IMR-90 (cell line): ENCODE results near the gene SERPIND1. TPM values are rescaled to one million over a fixed set of nuclear protein-coding genes. Genes with fewer than 3 reads are reported as not detected.

ENCODE experiments used
- ATAC-seq: fragments of 200-7000 bp; cut with Tn5 transposase; 2 replicates; pipeline ENCODE4 v1.9.1; 2020; ENCODE audit warnings: low read depth, mild to moderate bottlenecking, moderate library complexity
- BruUV-seq: library from RNA; stranded (reverse); fragments of 400-500 nt; replicated peaks from 2 replicates; lab custom pipeline; 2021; lab: Mats Ljungman, UMichigan
- CTCF ChIA-PET: fragments of 300-600 bp; formaldehyde crosslinking; extraction: SDS; loops from one replicate; lab custom pipeline; 2021; ENCODE audit warnings: antibody characterized with exemption; lab: Yijun Ruan, JAX
- POLR2A ChIA-PET: fragments of 300-600 bp; sonication (Branson Sonifier 250); formaldehyde crosslinking; loops from one replicate; lab custom pipeline; 2022; ENCODE audit warnings: antibody characterized with exemption; ENCODE audit not compliant: unreplicated experiment; lab: Charles Lee
- DNase-seq: peaks from one replicate; pipeline ENCODE4 v3.0.0; 2013
- H2AFZ ChIP-seq: replicated peaks from 2 replicates; pipeline ENCODE3; 2013; ENCODE audit warnings: low read length, mild to moderate bottlenecking; ENCODE audit not compliant: poor library complexity
- H2AK5ac ChIP-seq: 2 replicates; pipeline ENCODE4 v1.6.1; 2013; ENCODE audit warnings: low read depth, low read length, inconsistent platforms
- H2AK9ac ChIP-seq: replicated peaks from 2 replicates; pipeline ENCODE3; 2013; ENCODE audit warnings: mild to moderate bottlenecking, low read depth, low read length, moderate library complexity; ENCODE audit not compliant: poor library complexity
- H2BK120ac ChIP-seq: 2 replicates; pipeline ENCODE4 v1.6.1; 2013; ENCODE audit warnings: low read depth, low read length, inconsistent platforms
- H2BK15ac ChIP-seq: 3 replicates; pipeline ENCODE4 v1.6.1; 2013; ENCODE audit warnings: low read depth, low read length, inconsistent platforms
- H2BK20ac ChIP-seq: 2 replicates; pipeline ENCODE4 v1.6.1; 2013; ENCODE audit warnings: low read depth, mild to moderate bottlenecking, inconsistent platforms, low read length, moderate library complexity
- H2BK5ac ChIP-seq: 2 replicates; pipeline ENCODE4 v1.6.1; 2013; ENCODE audit warnings: mild to moderate bottlenecking, low read depth, low read length, inconsistent platforms; ENCODE audit not compliant: poor library complexity, severe bottlenecking
- H3K14ac ChIP-seq: replicated peaks from 2 replicates; pipeline ENCODE4 v1.6.1; 2013; ENCODE audit warnings: low read depth, low read length, inconsistent platforms
- H3K18ac ChIP-seq: 2 replicates; pipeline ENCODE4 v1.6.1; 2013; ENCODE audit warnings: low read depth, low read length, control low read depth
- H3K23ac ChIP-seq: 2 replicates; pipeline ENCODE4 v1.6.1; 2013; ENCODE audit warnings: low read depth, low read length, inconsistent platforms
- H3K27ac ChIP-seq: 2 replicates; pipeline ENCODE4 v1.5.1; 2013; ENCODE audit warnings: mild to moderate bottlenecking, control low read depth, low read length; ENCODE audit not compliant: insufficient read depth
- H3K27me3 ChIP-seq: 2 replicates; pipeline ENCODE4 v1.6.1; 2013; ENCODE audit warnings: low read length; ENCODE audit not compliant: control insufficient read depth, insufficient read depth
- H3K36me3 ChIP-seq: 2 replicates; pipeline ENCODE4 v1.6.1; 2013; ENCODE audit warnings: low read length, mixed read lengths; ENCODE audit not compliant: control insufficient read depth, insufficient read depth
- H3K4ac ChIP-seq: 2 replicates; pipeline ENCODE4 v1.6.1; 2013; ENCODE audit warnings: low read depth, low read length, inconsistent platforms
- H3K4me1 ChIP-seq: 2 replicates; pipeline ENCODE4 v1.6.1; 2013; ENCODE audit warnings: low read length, mixed read lengths; ENCODE audit not compliant: control insufficient read depth, insufficient read depth
- H3K4me2 ChIP-seq: 2 replicates; pipeline ENCODE4 v1.6.1; 2013; ENCODE audit warnings: low read depth, mild to moderate bottlenecking, control low read depth, low read length, moderate library complexity
- H3K4me3 ChIP-seq: 2 replicates; pipeline ENCODE4 v1.5.1; 2013; ENCODE audit warnings: low read depth, mild to moderate bottlenecking, control low read depth, low read length, moderate library complexity; ENCODE audit not compliant: insufficient read depth
- H3K56ac ChIP-seq: 2 replicates; pipeline ENCODE4 v1.6.1; 2013; ENCODE audit warnings: low read length, inconsistent platforms; ENCODE audit not compliant: insufficient read depth; ENCODE audit errors: extremely low read depth
- H3K79me1 ChIP-seq, 2 experiments: 2 replicates each; pipeline ENCODE4 v1.6.1; 2013; ENCODE audit warnings: low read length in 2 of 2, inconsistent platforms in 1 of 2, low read depth in 1 of 2
- H3K9ac ChIP-seq: 2 replicates; pipeline ENCODE4 v1.6.1; 2013; ENCODE audit warnings: low read depth, low read length, control low read depth
- H3K9me1 ChIP-seq: 2 replicates; pipeline ENCODE4 v1.6.1; 2013; ENCODE audit warnings: low read length, inconsistent platforms; ENCODE audit not compliant: insufficient read depth
- H3K9me3 ChIP-seq: 2 replicates; pipeline ENCODE4 v1.6.1; 2013; ENCODE audit warnings: low read length; ENCODE audit not compliant: control insufficient read depth, insufficient read depth
- H4K20me1 ChIP-seq: 2 replicates; pipeline ENCODE4 v1.6.1; 2013; ENCODE audit warnings: low read length, inconsistent platforms; ENCODE audit not compliant: insufficient read depth
- H4K5ac ChIP-seq: 2 replicates; pipeline ENCODE4 v1.6.1; 2013; ENCODE audit warnings: mild to moderate bottlenecking, low read depth, low read length, control low read depth
- H4K8ac ChIP-seq, 2 experiments: 2 replicates each; pipeline ENCODE4 v1.6.1; 2013; ENCODE audit warnings: low read depth in 2 of 2, low read length in 2 of 2, control low read depth in 1 of 2, inconsistent platforms in 1 of 2
- H4K91ac ChIP-seq: 2 replicates; pipeline ENCODE4 v1.6.1; 2013; ENCODE audit warnings: low read depth, low read length, inconsistent platforms; ENCODE audit not compliant: insufficient read depth
- CHD1 ChIP-seq: IDR thresholded peaks from 2 replicates; pipeline ENCODE4 v1.6.1; 2012; ENCODE audit warnings: low read depth, low read length, improper control_type of control experiment
- MAFK ChIP-seq: IDR thresholded peaks from 2 replicates; pipeline ENCODE4 v1.6.1; 2012; ENCODE audit warnings: low read depth, low read length, improper control_type of control experiment
- MAZ ChIP-seq: IDR thresholded peaks from 2 replicates; pipeline ENCODE4 v1.6.1; 2012; ENCODE audit warnings: low read depth, mild to moderate bottlenecking, low read length, improper control_type of control experiment, moderate library complexity, borderline replicate concordance
- MXI1 ChIP-seq: IDR thresholded peaks from 2 replicates; pipeline ENCODE4 v1.6.1; 2012; ENCODE audit warnings: low read depth, mild to moderate bottlenecking, low read length, moderate library complexity, borderline replicate concordance
- POLR2A ChIP-seq: IDR thresholded peaks from 2 replicates; pipeline ENCODE4 v1.6.1; 2012; ENCODE audit warnings: mild to moderate bottlenecking, low read depth, low read length
- RCOR1 ChIP-seq: IDR thresholded peaks from 2 replicates; pipeline ENCODE4 v1.6.1; 2012; ENCODE audit warnings: mild to moderate bottlenecking, low read length, improper control_type of control experiment; ENCODE audit not compliant: insufficient replicate concordance
- RFX5 ChIP-seq: IDR thresholded peaks from 2 replicates; pipeline ENCODE4 v1.8.0; 2012; ENCODE audit warnings: low read depth, mild to moderate bottlenecking, low read length, moderate library complexity
- WGBS, 2 experiments: methylation state at CpG; one replicate each; pipeline versions ENCODE4 v1.1.5 to v1.1.7; 2013; ENCODE audit warnings: missing lambda C conversion rate in 2 of 2; ENCODE audit not compliant: insufficient read length in 1 of 2; ENCODE audit errors: extremely low coverage in 2 of 2; 5-methylcytosine and 5-hydroxymethylcytosine counted together
- dilution Hi-C: fragments of 300-500 bp; cut with HindIII; formaldehyde crosslinking; loops from one replicate; pipeline ENCODE4 v1.14.3; 2018; ENCODE audit warnings: low sequenced_read_pairs; ENCODE audit not compliant: unreplicated experiment
- in situ Hi-C: fragments of 300-500 bp; cut with MboI; formaldehyde crosslinking; loops from 3 replicates; pipeline ENCODE4 v1.14.3; 2019; ENCODE audit warnings: low sequenced_read_pairs, inconsistent platforms, mixed read lengths
- intact Hi-C: fragments of 100-400 bp; cut with micrococcal nuclease; formaldehyde crosslinking; loops from 2 replicates; pipeline ENCODE4 v1.10.0; 2022
- polyA plus RNA-seq, 3 experiments: library from polyadenylated mRNA; depleted of rRNA; stranded (reverse); fragments of >200 nt; gene quantifications; 2 replicates each; pipeline ENCODE4 v1.2.3, GENCODE V29; 2012; ENCODE audit warnings: low replicate concordance in 1 of 3
- total RNA-seq: library from RNA; depleted of rRNA; stranded (reverse); fragments of >200 nt; gene quantifications from 2 replicates; pipeline ENCODE4 v1.2.3, GENCODE V29; 2012

SERPIND1 gene
- total and polyA plus RNA-seq, 2 of the 4 experiments (the other 2 are of a cell fraction), result 0.12 TPM; not detected in 1

GRCh38 chr22:20798974-20799373 is 25.1 kb downstream of the SERPIND1 start:
- Histone ChIP-seq H2BK15ac (no peak overlapping the region), H3K9ac (no peak overlapping the region), H2BK20ac (no peak overlapping the region), H2AFZ (no peak overlapping the region), H3K27me3 (no peaks in the 10 kb centered on the region), H4K20me1 (no peaks in the 10 kb centered on the region), H3K23ac (no peak overlapping the region), H3K4ac (no peak overlapping the region), H2AK9ac (no peak overlapping the region), H3K14ac (no peak overlapping the region), H4K5ac (no peak overlapping the region), H2BK5ac (no peak overlapping the region), H3K56ac (no peak overlapping the region), H4K8ac (no peak overlapping the region), H3K4me1 (no peaks in the 10 kb centered on the region), H3K9me1 (peaks cover 4% of the 10 kb centered on the region; the same call in 1 of the 2 replicates), H3K4me3 (no peak overlapping the region), H4K91ac (no peak overlapping the region), H3K9me3 (no peaks in the 10 kb centered on the region), H2BK120ac (no peak overlapping the region), H3K79me1 (0 out of 4 replicates have a peak, but pooled peaks cover 0 to 3% of the 10 kb centered on the region in 2 experiments), H3K4me2 (no peak overlapping the region), H3K36me3 (peaks cover 58% of the 10 kb centered on the region), H3K18ac (no peak overlapping the region), H3K27ac (no peak overlapping the region), H2AK5ac (no peak overlapping the region)
- in situ Hi-C loops, result no loop called here
- DNase-seq (no peak), ATAC-seq (no peak)
- ChIA-PET POLR2A (no interaction called here), CTCF (interaction anchor here (0.5 kb wide), 1 partner anchor 777 kb away, joined by 3 read pairs; no protein-coding TSS in a partner anchor)
- TF ChIP-seq MAFK (no peak), RFX5 (no peak), POLR2A (no peak), RCOR1 (no peak), MXI1 (no peak), CHD1 (no peak), MAZ (no peak)
- dilution Hi-C loops, result no loop called here
- no TSS peak for BruUV-seq
- 96% methylated on average over 6 of the region's 10 CpGs; no CpG with 5 or more reads in 1 of the 2 experiments for WGBS, 2 experiments
- intact Hi-C loops, result no loop called here
